Neural cell (in vitro differentiated cells): ENCODE measurements around the gene KIRREL3. TPM values are rescaled to one million over a fixed set of nuclear protein-coding genes. Genes with fewer than 3 reads are reported as not detected.

Experiments
- H2AFZ ChIP-seq: fragments of 200-600, 300-800 bp; sonication (generic), shearing (Covaris generic); 2 replicates; pipeline ENCODE4 v1.6.0; 2014; ENCODE audit warnings: low read depth, mild to moderate bottlenecking, antibody characterized with exemption, low read length, moderate library complexity
- H3F3A ChIP-seq: fragments of 200-600 bp; shearing (Covaris generic); 2 replicates; pipeline ENCODE4 v1.6.1; 2016; ENCODE audit warnings: mild to moderate bottlenecking, moderate library complexity, mixed read lengths, antibody characterized with exemption, low read length; ENCODE audit not compliant: insufficient read depth, poor library complexity, severe bottlenecking
- H3K27ac ChIP-seq: fragments of 200-600, 300-800 bp; sonication (generic), shearing (Covaris generic); 2 replicates; pipeline ENCODE4 v1.5.1; 2014; ENCODE audit warnings: mild to moderate bottlenecking, low read length, moderate library complexity
- H3K27me3 ChIP-seq: fragments of 300-800, 200-600 bp; sonication (generic), shearing (Covaris generic); 2 replicates; pipeline ENCODE4 v1.6.0; 2014; ENCODE audit warnings: mild to moderate bottlenecking, low read depth, low read length, moderate library complexity; ENCODE audit not compliant: insufficient read depth
- H3K36me3 ChIP-seq: fragments of 300-800, 200-600 bp; sonication (generic), shearing (Covaris generic); 2 replicates; pipeline ENCODE4 v1.5.1; 2014; ENCODE audit warnings: mild to moderate bottlenecking, antibody characterized with exemption, low read length, moderate library complexity; ENCODE audit not compliant: insufficient read depth
- H3K4me2 ChIP-seq: fragments of 300-800, 200-600 bp; sonication (generic), shearing (Covaris generic); 2 replicates; pipeline ENCODE4 v1.6.0; 2014; ENCODE audit warnings: mild to moderate bottlenecking, low read length
- H3K4me3 ChIP-seq: fragments of 300-800, 200-600 bp; sonication (generic), shearing (Covaris generic); 2 replicates; pipeline ENCODE4 v1.5.1; 2014; ENCODE audit warnings: mild to moderate bottlenecking, low read length, moderate library complexity
- H3K79me2 ChIP-seq: fragments of 200-600 bp; shearing (Covaris generic); replicated peaks from 2 replicates; pipeline ENCODE4 v1.6.0; 2014; ENCODE audit warnings: mild to moderate bottlenecking, low read length, moderate library complexity; ENCODE audit not compliant: insufficient read depth
- H3K9ac ChIP-seq: fragments of 300-800, 200-600 bp; sonication (generic), shearing (Covaris generic); 2 replicates; pipeline ENCODE4 v1.6.1; 2016; ENCODE audit warnings: mild to moderate bottlenecking, low read length, mixed read lengths
- H3K9me2 ChIP-seq: fragments of 200-600 bp; shearing (Covaris generic); 2 replicates; pipeline ENCODE4 v1.6.1; 2016; ENCODE audit warnings: mild to moderate bottlenecking, low read length, mixed read lengths; ENCODE audit not compliant: insufficient read depth
- H3K9me3 ChIP-seq: fragments of 200-600, 300-800 bp; sonication (generic), shearing (Covaris generic); 2 replicates; pipeline ENCODE4 v1.6.1; 2016; ENCODE audit warnings: mild to moderate bottlenecking, mixed run types, low read length, moderate library complexity, mixed read lengths
- H4K20me1 ChIP-seq: fragments of 200-600 bp; shearing (Covaris generic); 2 replicates; pipeline ENCODE4 v1.6.1; 2016; ENCODE audit warnings: mild to moderate bottlenecking, mixed run types; ENCODE audit not compliant: insufficient read depth
- CTCF ChIP-seq: fragments of 450-650 bp; IDR thresholded peaks from 2 replicates; pipeline ENCODE4 v1.5.1; 2014; ENCODE audit warnings: antibody characterized with exemption, mild to moderate bottlenecking, moderate library complexity; ENCODE audit not compliant: poor library complexity, severe bottlenecking
- EP300 ChIP-seq: fragments of 450-650 bp; conservative IDR thresholded peaks from 2 replicates; pipeline ENCODE4 v1.6.1; 2014; ENCODE audit warnings: antibody characterized with exemption, mild to moderate bottlenecking, moderate library complexity; ENCODE audit not compliant: poor library complexity, severe bottlenecking
- EZH2 ChIP-seq: fragments of 200-600, 300-800 bp; shearing (Covaris generic), sonication (generic); IDR thresholded peaks from 2 replicates; pipeline ENCODE4 v1.6.1; 2014; ENCODE audit warnings: antibody characterized with exemption, low read length, borderline replicate concordance, mild to moderate bottlenecking; ENCODE audit not compliant: insufficient read depth, poor library complexity, severe bottlenecking
- MXI1 ChIP-seq: fragments of 450-650 bp; conservative IDR thresholded peaks from 2 replicates; pipeline ENCODE4 v1.6.1; 2014; ENCODE audit warnings: antibody characterized with exemption, mild to moderate bottlenecking; ENCODE audit not compliant: poor library complexity, severe bottlenecking
- POLR2AphosphoS5 ChIP-seq: IDR thresholded peaks from 2 replicates; pipeline ENCODE4 v1.6.1; 2012
- RAD21 ChIP-seq: fragments of 450-650 bp; conservative IDR thresholded peaks from 2 replicates; pipeline ENCODE4 v1.6.1; 2014; ENCODE audit warnings: antibody characterized with exemption, mild to moderate bottlenecking, moderate library complexity
- SMC3 ChIP-seq: fragments of 450-650 bp; conservative IDR thresholded peaks from 2 replicates; pipeline ENCODE4 v1.6.1; 2014; ENCODE audit warnings: antibody characterized with exemption, mild to moderate bottlenecking, moderate library complexity; ENCODE audit not compliant: poor library complexity
- TAF1 ChIP-seq: IDR thresholded peaks from 2 replicates; pipeline ENCODE4 v1.6.1; 2012; ENCODE audit warnings: low read depth
- polyA plus RNA-seq: library from polyadenylated mRNA; depleted of rRNA; stranded (reverse); fragments of >200 nt; gene quantifications from 2 replicates; pipeline ENCODE4 v1.2.3, GENCODE V29; 2014
- TF ChIP-seq, protein P1 (sequence below): IDR thresholded peaks from 2 replicates; pipeline ENCODE4 v1.6.1; 2012; ENCODE audit warnings: borderline replicate concordance

KIRREL3 gene
- polyA plus RNA-seq, 1 donor from 2014 or later, result 23.8 TPM

DNA sequence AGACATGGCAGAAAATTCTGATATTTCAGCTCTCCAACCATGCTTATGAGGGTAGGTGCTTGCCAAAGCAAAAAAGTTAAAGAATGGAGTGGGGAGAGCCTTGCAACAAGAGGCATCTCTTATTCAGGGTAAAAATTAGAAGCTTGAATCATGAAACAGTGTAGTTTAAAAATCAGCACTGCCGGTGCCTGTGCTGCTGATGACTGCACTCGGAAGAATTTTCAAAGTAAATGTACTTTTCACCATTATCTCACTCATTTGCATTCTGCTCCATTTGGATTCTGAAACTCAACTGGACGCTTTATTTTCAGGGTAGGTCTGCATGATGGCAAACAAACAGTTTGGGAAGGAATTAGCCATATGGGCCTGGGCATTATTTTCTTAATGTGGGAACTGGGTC lies 126.3 kb downstream of the KIRREL3 start:
- TF ChIP-seq SMC3 (no peak), EZH2 (no peak), EP300 (no peak), CTCF (no peak), MXI1 (no peak), POLR2AphosphoS5 (no peak), RAD21 (no peak), TAF1 (no peak)
- TF ChIP-seq, protein P1, sequence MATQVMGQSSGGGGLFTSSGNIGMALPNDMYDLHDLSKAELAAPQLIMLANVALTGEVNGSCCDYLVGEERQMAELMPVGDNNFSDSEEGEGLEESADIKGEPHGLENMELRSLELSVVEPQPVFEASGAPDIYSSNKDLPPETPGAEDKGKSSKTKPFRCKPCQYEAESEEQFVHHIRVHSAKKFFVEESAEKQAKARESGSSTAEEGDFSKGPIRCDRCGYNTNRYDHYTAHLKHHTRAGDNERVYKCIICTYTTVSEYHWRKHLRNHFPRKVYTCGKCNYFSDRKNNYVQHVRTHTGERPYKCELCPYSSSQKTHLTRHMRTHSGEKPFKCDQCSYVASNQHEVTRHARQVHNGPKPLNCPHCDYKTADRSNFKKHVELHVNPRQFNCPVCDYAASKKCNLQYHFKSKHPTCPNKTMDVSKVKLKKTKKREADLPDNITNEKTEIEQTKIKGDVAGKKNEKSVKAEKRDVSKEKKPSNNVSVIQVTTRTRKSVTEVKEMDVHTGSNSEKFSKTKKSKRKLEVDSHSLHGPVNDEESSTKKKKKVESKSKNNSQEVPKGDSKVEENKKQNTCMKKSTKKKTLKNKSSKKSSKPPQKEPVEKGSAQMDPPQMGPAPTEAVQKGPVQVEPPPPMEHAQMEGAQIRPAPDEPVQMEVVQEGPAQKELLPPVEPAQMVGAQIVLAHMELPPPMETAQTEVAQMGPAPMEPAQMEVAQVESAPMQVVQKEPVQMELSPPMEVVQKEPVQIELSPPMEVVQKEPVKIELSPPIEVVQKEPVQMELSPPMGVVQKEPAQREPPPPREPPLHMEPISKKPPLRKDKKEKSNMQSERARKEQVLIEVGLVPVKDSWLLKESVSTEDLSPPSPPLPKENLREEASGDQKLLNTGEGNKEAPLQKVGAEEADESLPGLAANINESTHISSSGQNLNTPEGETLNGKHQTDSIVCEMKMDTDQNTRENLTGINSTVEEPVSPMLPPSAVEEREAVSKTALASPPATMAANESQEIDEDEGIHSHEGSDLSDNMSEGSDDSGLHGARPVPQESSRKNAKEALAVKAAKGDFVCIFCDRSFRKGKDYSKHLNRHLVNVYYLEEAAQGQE, result no peak
- H3K4me3 ChIP-seq, result no peak overlapping the region
- H3K27me3 ChIP-seq, result no peaks in the 10 kb centered on the region
- H3K4me2 ChIP-seq, result no peak overlapping the region
- no peaks in the 10 kb centered on the region for H4K20me1 ChIP-seq
- no peaks in the 10 kb centered on the region for H3K9me3 ChIP-seq
- H3K9ac ChIP-seq, result no peak overlapping the region
- no peaks in the 10 kb centered on the region for H3K36me3 ChIP-seq
- H3F3A ChIP-seq, result peaks cover 3% of the 10 kb centered on the region
- no peak overlapping the region for H2AFZ ChIP-seq
- peaks cover 3% of the 10 kb centered on the region for H3K9me2 ChIP-seq
- no peak overlapping the region for H3K27ac ChIP-seq
- H3K79me2 ChIP-seq, result no peaks in the 10 kb centered on the region

GRCh38 chr11:126871792-126872191 lies 128.8 kb downstream of the KIRREL3 start:
- Histone ChIP-seq H3K27ac (no peak overlapping the region), H3K36me3 (no peaks in the 10 kb centered on the region)

More at GRCh38 chr11:126871792-126872191, 128.8 kb downstream of the KIRREL3 start:
- peaks cover 3% of the 10 kb centered on the region for H3F3A ChIP-seq
- no peaks in the 10 kb centered on the region for H3K79me2 ChIP-seq
- no peak for TF ChIP-seq RAD21
- no peak for TF ChIP-seq TAF1
- TF ChIP-seq MXI1, result no peak
- TF ChIP-seq EZH2, result no peak
- H3K9me3 ChIP-seq, result no peaks in the 10 kb centered on the region
- no peaks in the 10 kb centered on the region for H4K20me1 ChIP-seq
- no peaks in the 10 kb centered on the region for H3K9me2 ChIP-seq
- H3K4me2 ChIP-seq, result no peak overlapping the region
- H3K4me3 ChIP-seq, result no peak overlapping the region
- no peak overlapping the region for H2AFZ ChIP-seq
- H3K27me3 ChIP-seq, result no peaks in the 10 kb centered on the region
- no peak overlapping the region for H3K9ac ChIP-seq
